ENCODE measurements around the gene DUSP10.

Gene DUSP10

DNA sequence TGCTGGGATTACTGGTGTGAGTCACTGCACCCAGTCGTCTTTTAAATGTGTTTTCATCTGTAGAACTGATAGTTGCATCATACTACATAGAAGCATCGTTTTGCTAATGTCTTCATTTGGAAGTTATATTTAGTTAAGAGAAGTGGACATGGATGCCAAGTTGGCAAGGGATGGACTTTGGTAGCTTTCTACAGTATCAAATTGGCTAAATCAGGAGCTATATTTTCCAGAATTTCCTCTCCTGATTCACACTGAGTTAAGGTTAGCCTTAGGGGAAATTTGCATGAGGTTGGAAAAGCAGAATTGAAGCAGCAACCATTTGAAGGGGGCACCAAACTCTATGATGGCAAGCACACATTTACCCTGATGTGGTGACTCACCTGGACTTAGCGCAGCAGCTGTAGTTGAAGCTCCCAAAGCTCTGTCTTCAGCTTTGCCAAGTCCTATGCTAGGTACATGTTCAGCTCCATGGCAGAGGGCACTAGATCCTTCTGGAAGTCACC lies 43.9 kb downstream of the DUSP10 start:
- no peak for FAIRE-seq

DNA sequence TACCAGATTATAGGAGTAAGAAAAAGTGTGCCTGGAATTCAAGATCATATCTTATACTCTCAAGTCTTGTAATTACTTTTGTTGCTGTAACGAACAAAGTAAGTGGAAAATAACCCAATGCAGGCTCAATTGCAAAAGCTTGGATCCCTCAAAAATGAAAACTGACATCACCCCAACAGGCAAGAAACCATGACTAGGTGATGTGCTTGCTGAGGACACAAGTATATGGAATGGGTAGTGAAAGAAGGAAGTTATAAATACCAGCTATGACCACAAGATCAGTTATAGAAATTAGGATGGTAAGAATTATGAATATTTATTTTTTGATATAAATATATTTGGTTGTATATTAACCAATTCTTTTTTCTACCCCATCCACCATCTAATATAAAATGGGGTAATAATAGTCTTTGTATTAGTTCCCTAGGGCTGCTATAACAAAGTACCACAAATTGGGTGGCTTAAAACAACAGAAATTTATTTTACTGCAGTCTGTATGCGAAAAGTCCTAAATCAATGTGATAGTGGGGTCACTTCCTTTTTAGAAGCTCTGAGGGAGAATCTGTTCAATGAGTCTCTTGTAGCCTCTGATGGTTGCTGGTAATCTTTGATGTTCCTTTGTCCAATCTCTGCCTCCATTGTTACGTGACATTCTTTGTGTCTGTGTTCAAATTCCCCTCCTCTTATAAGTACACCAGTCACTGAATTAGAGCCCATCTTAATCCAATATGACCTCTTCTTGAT lies 45.0 kb downstream of the DUSP10 start:
- no peak for FAIRE-seq
- no peak for DNase-seq (ENCODE audit: insufficient read length, low spot score)

More for the DNA sequence above, 43.9 kb downstream of the DUSP10 start:
- no peak for DNase-seq (ENCODE audit: insufficient read length, low spot score)

GRCh38 chr1:221696027-221696426 lies 45.9 kb downstream of the DUSP10 start:
- no peak for FAIRE-seq
- no peak for DNase-seq (ENCODE audit: insufficient read length, low spot score)

DNA sequence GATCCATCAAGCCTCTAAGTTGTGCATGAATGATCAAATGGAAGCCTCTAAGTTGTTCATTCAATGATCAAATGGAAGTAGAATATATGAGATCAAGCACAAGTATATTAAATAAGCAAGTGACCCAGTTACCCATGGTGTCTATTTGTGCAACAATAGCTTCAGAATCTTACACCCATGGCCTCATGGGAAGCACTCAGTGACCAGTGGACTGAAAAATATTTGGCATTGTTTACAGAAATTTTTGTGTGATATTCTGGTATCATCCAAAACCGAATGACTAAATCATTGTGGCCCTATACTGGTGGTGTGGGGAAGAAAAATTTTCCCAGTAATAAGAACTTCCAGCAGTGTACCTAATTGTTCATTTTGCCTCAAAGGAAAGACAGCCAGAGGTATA lies 46.6 kb downstream of the DUSP10 start:
- FAIRE-seq (no peak), DNase-seq (ENCODE audit: insufficient read length, low spot score) (no peak)

GRCh38 chr1:221694109-221694508 lies 47.8 kb downstream of the DUSP10 start:
- FAIRE-seq (no peak), DNase-seq (ENCODE audit: insufficient read length, low spot score) (no peak)

DNA sequence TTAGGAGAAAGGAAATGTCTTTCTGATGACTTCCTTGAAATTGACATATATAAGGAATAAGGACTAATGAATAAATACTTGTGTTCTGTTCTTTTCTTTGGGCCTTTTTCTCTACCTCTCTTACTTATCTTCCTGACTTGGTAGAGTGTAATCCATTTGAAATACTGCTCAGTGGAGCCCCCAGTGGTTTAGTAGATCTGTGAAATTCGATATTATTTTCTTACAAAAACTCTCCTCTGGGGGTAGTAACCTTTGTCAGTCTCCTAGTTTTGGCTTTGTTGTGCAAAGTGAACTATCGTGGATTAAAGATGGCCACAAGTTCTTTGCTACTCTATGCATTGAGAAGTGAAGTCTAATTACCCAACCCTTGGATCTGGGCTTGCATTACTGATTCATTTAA lies 48.8 kb downstream of the DUSP10 start:
- FAIRE-seq, result no peak
- DNase-seq (ENCODE audit: insufficient read length, low spot score), result no peak

DNA sequence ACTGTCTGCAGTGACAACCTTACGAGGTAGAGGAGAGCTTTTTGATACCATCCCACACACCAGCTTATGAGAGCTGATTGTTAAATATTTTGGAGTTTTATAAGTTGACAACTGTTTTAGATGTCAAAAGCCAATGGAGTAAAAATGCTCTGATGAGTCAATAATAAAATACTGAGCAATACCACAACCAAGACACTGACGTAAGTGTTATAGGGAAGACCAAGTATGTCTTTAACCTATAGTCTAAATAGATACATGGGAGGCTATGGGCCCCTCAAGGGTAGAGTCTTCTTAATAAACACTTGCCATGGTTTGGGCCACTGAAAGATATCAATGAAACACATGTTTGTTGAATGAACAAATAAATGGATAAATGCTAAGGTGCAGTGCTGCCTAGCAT lies 49.2 kb downstream of the DUSP10 start:
- no peak for DNase-seq (ENCODE audit: insufficient read length, low spot score)
- FAIRE-seq, result no peak

DNA sequence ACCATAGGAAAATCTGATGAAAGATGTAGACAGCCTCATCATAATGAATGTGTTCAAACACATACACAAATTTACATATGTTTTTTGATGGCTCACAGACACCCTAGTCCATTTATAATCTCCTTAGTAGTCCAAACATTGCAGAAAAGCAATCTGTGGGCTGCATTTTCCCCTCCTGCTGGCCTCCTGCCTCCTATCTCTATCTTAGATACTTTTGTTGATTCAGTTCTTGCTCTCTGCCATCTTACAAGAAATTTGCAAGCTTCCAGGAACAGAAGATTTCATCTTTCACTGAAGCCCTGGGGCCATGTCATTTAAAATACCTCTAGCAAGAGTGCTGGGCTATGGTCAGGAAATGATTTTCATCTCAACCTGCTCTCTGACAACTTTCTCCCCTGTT lies 50.6 kb downstream of the DUSP10 start:
- DNase-seq (ENCODE audit: insufficient read length, low spot score), result no peak
- no peak for FAIRE-seq

- FAIRE-seq, result no peak
- DNase-seq (ENCODE audit: insufficient read length, low spot score), result no peak
These were observed 51.0 kb downstream of the DUSP10 start for GRCh38 chr1:221690858-221691257.

DNA sequence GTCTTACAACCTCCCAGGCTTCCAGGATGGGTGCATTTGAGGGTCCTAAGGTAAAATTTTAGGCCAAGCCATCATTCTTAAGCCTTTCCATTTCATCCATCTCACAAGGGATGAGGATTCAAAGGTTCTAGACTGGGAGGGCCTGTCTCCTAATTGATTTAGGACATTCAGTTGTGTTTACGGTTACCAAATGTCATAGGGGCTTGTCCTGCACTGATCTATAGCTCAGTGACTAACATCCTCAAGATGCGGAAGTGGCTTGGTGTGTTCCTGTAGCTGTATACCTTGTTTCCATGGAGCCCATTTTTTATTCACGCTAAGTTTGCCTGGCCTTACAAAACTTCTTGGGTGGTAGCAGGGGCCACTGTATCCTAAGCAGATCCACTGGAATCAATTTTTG lies 52.8 kb downstream of the DUSP10 start:
- FAIRE-seq, result no peak
- DNase-seq (ENCODE audit: insufficient read length, low spot score), result no peak

- peak; percentile 45 for FAIRE-seq
- no peak for DNase-seq (ENCODE audit: insufficient read length, low spot score)
These were observed 53.4 kb downstream of the DUSP10 start for GRCh38 chr1:221688488-221688843.

GRCh38 chr1:221687836-221688487 lies 53.9 kb downstream of the DUSP10 start:
- DNase-seq (ENCODE audit: insufficient read length, low spot score) (no peak), FAIRE-seq (no peak)

GRCh38 chr1:221683681-221684080 lies 58.2 kb downstream of the DUSP10 start:
- DNase-seq (ENCODE audit: insufficient read length, low spot score), result no peak
- FAIRE-seq, result no peak

- no peak for DNase-seq (ENCODE audit: insufficient read length, low spot score)
- no peak for FAIRE-seq
These were observed 61.8 kb downstream of the DUSP10 start for GRCh38 chr1:221680085-221680484.

- DNase-seq (ENCODE audit: insufficient read length, low spot score), result no peak
- no peak for FAIRE-seq
These were observed 63.9 kb downstream of the DUSP10 start for GRCh38 chr1:221678014-221678413.

DNA sequence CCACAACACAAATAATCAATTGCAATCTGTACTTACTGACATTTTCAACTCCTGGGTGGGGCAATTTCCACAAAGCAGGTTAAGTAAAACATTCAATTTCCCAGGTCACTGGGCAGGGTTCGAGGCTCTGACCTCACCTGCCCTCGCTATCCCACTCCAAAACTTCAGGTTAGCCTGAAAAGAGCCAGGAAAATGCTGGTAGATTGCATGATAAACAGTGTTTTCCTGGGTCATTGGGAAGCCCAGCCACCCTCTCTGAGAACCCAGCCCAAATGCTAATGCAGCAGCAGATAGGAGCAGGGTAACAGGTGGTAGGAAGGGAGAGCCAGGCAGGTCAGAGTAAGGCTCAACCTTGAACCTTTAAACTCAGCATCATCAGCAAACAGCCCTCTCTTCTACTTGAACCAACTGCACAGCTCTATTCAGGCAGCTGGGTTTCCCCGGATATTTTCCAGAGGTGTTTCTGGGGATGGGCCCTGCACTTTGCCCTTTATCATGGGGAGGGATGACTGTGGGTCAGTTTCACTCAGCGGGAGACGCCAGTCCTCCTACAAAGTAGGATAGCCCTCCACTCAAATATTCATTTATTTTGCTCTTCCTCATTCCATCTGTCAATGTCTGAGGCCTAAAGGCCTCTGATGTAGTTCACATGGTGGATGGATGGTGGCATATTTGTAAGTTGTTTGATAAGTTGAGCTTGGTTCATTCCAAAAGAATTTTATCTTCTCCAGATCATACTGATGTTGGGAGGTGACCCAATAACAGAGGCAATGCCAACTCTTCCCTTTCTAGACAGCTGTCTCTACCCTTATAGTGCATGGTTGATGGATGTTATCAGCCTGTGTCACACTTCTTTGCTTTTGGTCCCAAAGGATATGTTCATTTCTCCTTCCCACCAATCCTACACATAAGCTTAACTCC lies 65.7 kb downstream of the DUSP10 start:
- FAIRE-seq, result no peak
- DNase-seq (ENCODE audit: insufficient read length, low spot score), result no peak

- DNase-seq (ENCODE audit: insufficient read length, low spot score) (no peak), FAIRE-seq (no peak)
These were observed 68.9 kb downstream of the DUSP10 start for GRCh38 chr1:221672965-221673364.

DNA sequence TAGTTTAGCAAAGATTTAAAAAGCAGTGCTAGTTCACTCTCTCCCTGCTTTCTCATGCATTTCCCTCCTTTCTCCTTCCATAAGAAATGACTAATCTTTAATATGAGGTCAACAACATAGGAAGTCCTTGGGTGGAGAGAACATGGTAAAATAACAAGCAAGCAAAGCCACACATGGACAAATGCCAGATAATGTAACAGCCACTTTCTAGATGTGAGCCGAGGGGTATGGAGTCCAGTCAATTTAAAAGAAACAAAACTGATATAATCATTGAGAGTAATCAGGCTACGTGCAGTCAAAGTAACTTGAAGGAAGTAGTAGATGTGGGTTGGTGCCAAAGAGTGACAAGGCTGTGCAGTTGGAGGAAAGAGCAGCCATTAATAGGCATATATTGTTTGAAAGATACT lies 69.6 kb downstream of the DUSP10 start:
- DNase-seq (ENCODE audit: insufficient read length, low spot score) (no peak), FAIRE-seq (no peak)

GRCh38 chr1:221670081-221670480 lies 71.8 kb downstream of the DUSP10 start:
- DNase-seq (ENCODE audit: insufficient read length, low spot score), result no peak

GRCh38 chr1:221669441-221669840 lies 72.4 kb downstream of the DUSP10 start:
- no peak for DNase-seq (ENCODE audit: insufficient read length, low spot score)
- FAIRE-seq, result no peak

More at GRCh38 chr1:221670081-221670480, 71.8 kb downstream of the DUSP10 start:
- no peak for FAIRE-seq

DNA sequence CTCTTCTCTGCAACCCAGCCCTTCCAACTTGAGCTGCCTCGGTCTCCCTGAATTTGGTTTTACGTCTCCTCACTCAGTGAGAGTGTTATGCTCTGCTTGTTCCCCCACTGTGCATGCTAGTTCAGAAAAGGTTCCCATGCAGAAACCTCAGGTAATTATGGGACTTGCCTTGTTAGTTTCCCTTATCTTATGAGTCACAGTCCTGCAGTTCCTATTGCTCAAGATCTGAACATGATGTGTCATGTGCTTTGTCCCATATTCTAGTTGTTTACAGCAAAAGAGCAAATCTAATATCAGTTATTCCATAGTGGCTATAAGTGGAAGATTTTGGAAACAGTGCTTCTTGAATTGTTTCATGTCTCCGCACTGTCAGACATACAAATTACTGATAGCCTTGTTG lies 74.4 kb downstream of the DUSP10 start:
- FAIRE-seq (peak; percentile 8), DNase-seq (ENCODE audit: insufficient read length, low spot score) (no peak)
